WERI-Rb-1 (cell line): ENCODE measurements around the gene SLC40A1.

Source experiments
- DNase-seq: peaks from one replicate; pipeline ENCODE4 v3.0.0-alpha.2; 2020
- H3K27ac ChIP-seq: fragments of 250-450 bp; sonication (Bioruptor Pico); 2 replicates; pipeline ENCODE4 v1.5.1; 2020; ENCODE audit warnings: mild to moderate bottlenecking, moderate library complexity
- H3K27me3 ChIP-seq: fragments of 250-450 bp; sonication (Bioruptor Pico); 2 replicates; pipeline ENCODE4 v1.5.1; 2021; ENCODE audit warnings: mild to moderate bottlenecking, low read depth, moderate library complexity; ENCODE audit not compliant: insufficient read depth, severe bottlenecking
- H3K36me3 ChIP-seq: fragments of 250-450 bp; sonication (Bioruptor Pico); 2 replicates; pipeline ENCODE4 v1.5.1; 2020; ENCODE audit warnings: mild to moderate bottlenecking, moderate library complexity
- H3K4me3 ChIP-seq: 2 replicates; pipeline ENCODE4 v1.5.1; 2011; ENCODE audit warnings: low read depth, mild to moderate bottlenecking, control low read depth, low read length
- H3K9me3 ChIP-seq: fragments of 250-450 bp; sonication (Bioruptor Pico); 2 replicates; pipeline ENCODE4 v1.5.1; 2021; ENCODE audit warnings: mild to moderate bottlenecking, moderate library complexity; ENCODE audit not compliant: severe bottlenecking
- CTCF ChIP-seq: IDR thresholded peaks from 2 replicates; pipeline ENCODE4 v1.5.1; 2011; ENCODE audit warnings: low read depth, mild to moderate bottlenecking, control low read depth, inconsistent platforms, low read length

SLC40A1 gene

GRCh38 chr2:189560273-189560586, 20.4 kb downstream of the SLC40A1 start:
- Histone ChIP-seq H3K36me3 (peaks cover 7% of the 10 kb centered on the region; the same call in 1 of the 2 replicates), H3K27me3 (no peaks in the 10 kb centered on the region), H3K27ac (no peak overlapping the region), H3K9me3 (no peaks in the 10 kb centered on the region), H3K4me3 (no peak overlapping the region)
- no peak for TF ChIP-seq CTCF
- DNase-seq, result no peak

- Histone ChIP-seq H3K9me3 (no peaks in the 10 kb centered on the region), H3K27ac (no peak overlapping the region), H3K4me3 (no peak overlapping the region), H3K36me3 (peaks cover 7% of the 10 kb centered on the region; the same call in 1 of the 2 replicates), H3K27me3 (no peaks in the 10 kb centered on the region)
- TF ChIP-seq CTCF, result no peak
- no peak for DNase-seq
Measured at GRCh38 chr2:189559579-189560272, 20.9 kb downstream of the SLC40A1 start.

- H3K27me3 ChIP-seq, result no peaks in the 10 kb centered on the region
- no peak for DNase-seq
- no peak overlapping the region for H3K27ac ChIP-seq
- no peaks in the 10 kb centered on the region for H3K9me3 ChIP-seq
- no peak overlapping the region for H3K4me3 ChIP-seq
- TF ChIP-seq CTCF, result no peak
- peaks cover 3% of the 10 kb centered on the region; the same call in 1 of the 2 replicates for H3K36me3 ChIP-seq
Measured at GRCh38 chr2:189558516-189559272, 21.9 kb downstream of the SLC40A1 start.

GRCh38 chr2:189557373-189557772, 23.2 kb downstream of the SLC40A1 start:
- no peak overlapping the region for H3K27ac ChIP-seq
- H3K27me3 ChIP-seq, result no peaks in the 10 kb centered on the region
- no peak for DNase-seq

GRCh38 chr2:189556526-189556925, 24.1 kb downstream of the SLC40A1 start:
- TF ChIP-seq CTCF, result no peak
- H3K36me3 ChIP-seq, result no peaks in the 10 kb centered on the region
- H3K4me3 ChIP-seq, result no peak overlapping the region
- no peak overlapping the region for H3K27ac ChIP-seq
- no peaks in the 10 kb centered on the region for H3K27me3 ChIP-seq
- DNase-seq, result no peak
- H3K9me3 ChIP-seq, result no peaks in the 10 kb centered on the region

More at GRCh38 chr2:189557373-189557772, 23.2 kb downstream of the SLC40A1 start:
- TF ChIP-seq CTCF, result no peak
- Histone ChIP-seq H3K4me3 (no peak overlapping the region), H3K36me3 (no peaks in the 10 kb centered on the region), H3K9me3 (no peaks in the 10 kb centered on the region)
